Activated naive CD4-positive, alpha-beta T cell treated with anti-CD3 and anti-CD28 coated beads, Interleukin-2, amount 50 U/mL, for 72 hours (primary cell): Measurements from ENCODE around the gene RANBP10. TPM values are rescaled to one million over a fixed set of nuclear protein-coding genes. Genes with fewer than 3 reads are reported as not detected.

ENCODE experiments used
- total RNA-seq, 2 donors: library from RNA; stranded (reverse); gene quantifications; one replicate each; pipeline ENCODE4 v1.2.3, GENCODE V29; 2022

The RANBP10 gene
- total RNA-seq, 2 donors from 2014 or later = 18.3 to 21.2 TPM

Other genes starting within 250 kb of the RANBP10 start
- gene CTCF, start 244.0 kb downstream of the RANBP10 start, total RNA-seq = 10 to 100 TPM; 51.5 to 62.1 TPM
- 100 to 1,000 TPM; 133 to 180 TPM for gene CARMIL2, start 161.4 kb downstream of the RANBP10 start, total RNA-seq
- gene ACD, start 146.3 kb downstream of the RANBP10 start, total RNA-seq = 10 to 100 TPM; 54.0 to 58.0 TPM
- 10 to 100 TPM; 10.8 to 17.6 TPM for gene PARD6A, start 145.6 kb downstream of the RANBP10 start, total RNA-seq
- gene ENKD1, start 139.8 kb downstream of the RANBP10 start, total RNA-seq = 10 to 100 TPM in 1 of 2 donors, 1 to 10 TPM in 1; 2.4 to 11.0 TPM
- 1 to 10 TPM; 2.0 to 2.1 TPM for gene C16orf86, start 139.7 kb downstream of the RANBP10 start, total RNA-seq
- 10 to 100 TPM; 10.9 to 12.9 TPM for gene GFOD2, start 87.2 kb downstream of the RANBP10 start, total RNA-seq
- under 1 TPM in 1 of 2 donors, not detected in 1; 0.35 TPM for gene TSNAXIP1, start 329 bp upstream of the RANBP10 start, total RNA-seq
- gene THAP11, start 35.8 kb upstream of the RANBP10 start, total RNA-seq = 10 to 100 TPM; 26.9 to 43.2 TPM
- 100 to 1,000 TPM; 111 to 160 TPM for gene NUTF2, start 40.4 kb upstream of the RANBP10 start, total RNA-seq
- gene CENPT, start 41.1 kb upstream of the RANBP10 start, total RNA-seq = 10 to 100 TPM; 49.5 to 86.4 TPM
- gene EDC4, start 66.5 kb upstream of the RANBP10 start, total RNA-seq = 100 to 1,000 TPM; 108 to 117 TPM
- gene NRN1L, start 78.3 kb upstream of the RANBP10 start, total RNA-seq = under 1 TPM in 1 of 2 donors, not detected in 1; 0.78 TPM
- gene PSKH1, start 86.7 kb upstream of the RANBP10 start, total RNA-seq = 10 to 100 TPM in 1 of 2 donors, 1 to 10 TPM in 1; 3.5 to 11.6 TPM
- gene CTRL, start 125.3 kb upstream of the RANBP10 start, total RNA-seq = 1 to 10 TPM; 1.8 to 3.8 TPM
- 100 to 1,000 TPM; 156 to 215 TPM for gene PSMB10, start 130.3 kb upstream of the RANBP10 start, total RNA-seq
- gene LCAT, start 137.6 kb upstream of the RANBP10 start, total RNA-seq = 10 to 100 TPM; 15.7 to 32.5 TPM
- 10 to 100 TPM; 37.2 to 64.0 TPM for gene SLC12A4, start 162.1 kb upstream of the RANBP10 start, total RNA-seq
- gene DPEP3, start 173.9 kb upstream of the RANBP10 start, total RNA-seq = under 1 TPM; 0.19 to 0.23 TPM
- gene DPEP2, start 192.9 kb upstream of the RANBP10 start, total RNA-seq = 1 to 10 TPM; 2.5 to 6.3 TPM
- not detected for gene DPEP2NB, start 209.4 kb upstream of the RANBP10 start, total RNA-seq
- 10 to 100 TPM in 1 of 2 donors, 1 to 10 TPM in 1; 7.7 to 15.6 TPM for gene DDX28, start 216.7 kb upstream of the RANBP10 start, total RNA-seq
- gene DUS2, start 216.7 kb upstream of the RANBP10 start, total RNA-seq = 10 to 100 TPM; 21.2 to 35.5 TPM